Thyroid gland (tissue), 4 donors: ENCODE data around the gene ANXA2R.
A peak's percentile ranks its signal among the peaks of the same experiment; 100 is the strongest.

ENCODE experiments used
- CTCF ChIP-seq, 6 experiments: fragments of 200-600 bp in 3 of 6; fragments of 450-650 bp in 3 of 6; sonication (generic) in 3 of 6; IDR thresholded peaks; one replicate each; pipeline ENCODE4 v1.5.1; 2016 to 2019; ENCODE audit warnings: antibody characterized with exemption in 6 of 6, mild to moderate bottlenecking in 2 of 6, inconsistent platforms in 1 of 6, moderate library complexity in 1 of 6
- POLR2A ChIP-seq, 2 donors: fragments of 450-650 bp; IDR thresholded peaks; one replicate each; pipeline ENCODE4 v1.6.1; 2017; ENCODE audit warnings: antibody characterized with exemption in 2 of 2, mild to moderate bottlenecking in 2 of 2, moderate library complexity in 1 of 2

GRCh38 chr5:43040287-43041098 lies at the start of gene ANXA2R:
- TF ChIP-seq CTCF (IDR thresholded peaks at IDR 0.05) (peak; percentile 43 to 58 (median 50)), POLR2A (IDR thresholded peaks at IDR 0.05) (no peak)
